Activated T-cell treated with anti-CD3 and anti-CD28 coated beads, Interleukin-2, amount 50 U/mL, for 48 hours (primary cell): Measurements from ENCODE around the gene DTL.

Source experiments
- DNase-seq, 2 experiments: peaks; one replicate each; pipeline ENCODE4 v3.0.0-alpha.2; 2020

Gene DTL

DNA sequence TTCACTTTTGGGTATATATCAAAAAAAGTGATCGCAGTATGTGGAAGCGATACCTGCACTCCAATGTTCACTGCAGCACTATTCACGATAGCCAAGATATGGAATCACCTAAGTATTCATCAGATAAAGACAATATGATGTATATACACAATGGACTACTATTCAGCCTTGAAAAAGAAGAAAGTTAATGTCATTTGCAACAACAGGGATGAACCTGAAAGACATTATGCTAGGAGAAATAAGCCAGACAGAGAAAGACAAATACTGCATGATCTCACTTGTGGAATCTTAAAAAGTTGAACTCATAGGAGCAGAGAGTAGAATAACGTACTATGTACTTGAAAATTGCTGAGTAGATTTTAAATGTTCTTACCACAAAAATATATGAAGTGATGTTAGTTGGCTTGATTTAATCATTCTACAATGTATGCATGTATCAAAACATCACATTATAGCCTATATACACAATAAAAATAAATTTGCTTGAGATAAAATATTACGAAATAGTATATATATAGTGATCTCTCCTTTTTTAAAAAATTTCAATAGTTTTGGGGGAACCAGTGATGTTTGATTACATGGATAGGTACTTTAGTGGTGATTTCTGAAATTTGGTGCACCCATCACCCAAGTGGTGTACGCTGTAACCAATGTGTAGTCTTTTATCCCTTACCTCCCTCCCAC lies 56.0 kb downstream of the DTL start:
- no peak for DNase-seq

DNA sequence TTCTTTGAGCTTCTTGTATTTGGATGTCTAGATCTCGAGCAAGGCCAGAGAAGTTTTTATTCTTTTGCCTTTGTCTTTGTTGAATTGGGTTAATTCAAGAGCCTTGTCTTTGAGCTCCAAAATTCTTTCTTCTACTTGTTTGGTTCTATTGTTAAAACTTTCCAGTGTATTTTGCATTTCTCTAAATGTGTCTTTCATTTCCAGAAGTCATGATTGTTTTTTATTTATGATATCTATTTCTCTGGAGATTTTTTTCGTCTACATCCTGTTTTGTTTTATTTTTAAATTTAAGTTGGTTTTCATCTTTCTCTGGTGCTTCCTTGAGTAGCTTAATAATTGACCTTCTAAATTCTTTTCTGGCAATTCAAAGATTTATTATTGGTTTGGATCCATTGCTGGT lies 61.8 kb downstream of the DTL start:
- DNase-seq, result no peak

DNA sequence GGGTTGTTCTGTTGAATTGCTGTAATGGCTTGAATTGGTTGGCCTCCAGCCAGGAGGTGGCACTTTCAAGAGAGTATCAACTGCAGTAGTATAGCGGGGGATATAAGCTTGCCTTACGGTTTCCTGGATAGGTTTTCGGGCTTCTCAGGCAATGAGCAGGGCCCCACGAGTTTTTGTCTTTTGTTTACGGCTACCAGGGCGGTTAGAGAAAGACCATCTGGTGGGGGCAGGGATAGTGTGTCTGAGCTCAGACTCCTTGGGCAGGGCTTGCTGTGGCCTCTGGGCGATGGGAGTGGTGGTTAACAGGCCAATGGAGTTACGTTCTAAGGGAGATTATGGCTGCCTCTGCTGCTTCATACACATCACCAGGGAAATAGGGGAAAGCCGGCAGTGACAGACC lies 62.8 kb downstream of the DTL start:
- no peak for DNase-seq

DNA sequence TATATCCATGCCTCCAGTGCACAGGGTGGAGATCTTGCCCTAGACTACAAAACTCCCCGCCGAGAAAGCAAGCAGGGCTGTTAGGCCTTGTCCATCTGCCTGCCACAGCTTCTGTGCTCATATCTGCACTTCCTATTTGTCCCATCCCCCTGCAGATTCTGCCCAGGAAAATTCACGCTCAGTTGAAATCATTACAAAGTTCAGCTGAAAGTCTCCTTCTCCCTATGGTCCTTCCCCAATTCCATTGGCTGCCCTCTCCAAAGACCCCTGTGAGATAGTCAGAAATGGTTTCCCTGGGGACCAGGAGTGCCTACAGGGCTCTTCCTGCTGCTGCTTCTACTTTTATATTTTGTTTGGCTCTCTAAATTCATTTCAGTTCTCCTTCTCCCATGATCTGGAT lies 63.2 kb downstream of the DTL start:
- DNase-seq, result no peak

DNA sequence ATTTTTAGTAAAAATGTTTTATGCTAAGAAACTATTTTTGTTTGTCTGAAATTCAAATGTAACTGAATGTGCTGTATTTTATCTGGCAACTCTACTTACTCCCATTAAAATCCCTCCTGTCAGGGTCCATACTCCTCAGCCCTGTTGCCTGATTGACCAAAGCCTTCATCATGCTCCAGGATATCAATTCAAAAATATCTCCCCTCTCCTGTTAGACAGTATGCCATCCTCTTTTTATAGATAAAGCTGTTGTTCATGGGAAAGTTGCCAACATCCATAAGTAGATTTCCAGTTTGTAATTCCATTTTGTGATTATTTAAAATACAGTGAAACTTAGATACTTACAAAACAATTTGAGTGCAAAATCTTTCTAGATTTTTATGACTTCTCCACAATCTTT lies 65.7 kb downstream of the DTL start:
- no peak for DNase-seq

DNA sequence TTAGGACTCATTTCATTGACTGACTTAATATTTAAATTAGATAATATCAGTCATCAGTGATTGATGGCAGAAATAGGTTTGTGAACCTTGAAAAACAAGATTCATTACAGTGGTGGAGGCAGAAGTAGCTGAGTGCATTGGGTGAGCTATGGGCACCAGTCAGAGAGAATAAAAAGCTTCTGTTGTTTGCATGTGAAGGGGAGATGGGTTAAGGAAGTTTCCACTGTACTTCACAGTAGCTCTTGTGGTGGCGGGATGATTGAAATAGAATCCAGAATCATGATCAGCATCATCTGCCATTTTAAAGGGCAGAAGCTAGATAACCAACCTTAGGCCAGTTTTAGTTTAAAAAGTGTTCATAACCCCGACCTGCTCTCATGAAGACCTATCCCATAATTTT lies 66.2 kb downstream of the DTL start:
- DNase-seq, result no peak

DNA sequence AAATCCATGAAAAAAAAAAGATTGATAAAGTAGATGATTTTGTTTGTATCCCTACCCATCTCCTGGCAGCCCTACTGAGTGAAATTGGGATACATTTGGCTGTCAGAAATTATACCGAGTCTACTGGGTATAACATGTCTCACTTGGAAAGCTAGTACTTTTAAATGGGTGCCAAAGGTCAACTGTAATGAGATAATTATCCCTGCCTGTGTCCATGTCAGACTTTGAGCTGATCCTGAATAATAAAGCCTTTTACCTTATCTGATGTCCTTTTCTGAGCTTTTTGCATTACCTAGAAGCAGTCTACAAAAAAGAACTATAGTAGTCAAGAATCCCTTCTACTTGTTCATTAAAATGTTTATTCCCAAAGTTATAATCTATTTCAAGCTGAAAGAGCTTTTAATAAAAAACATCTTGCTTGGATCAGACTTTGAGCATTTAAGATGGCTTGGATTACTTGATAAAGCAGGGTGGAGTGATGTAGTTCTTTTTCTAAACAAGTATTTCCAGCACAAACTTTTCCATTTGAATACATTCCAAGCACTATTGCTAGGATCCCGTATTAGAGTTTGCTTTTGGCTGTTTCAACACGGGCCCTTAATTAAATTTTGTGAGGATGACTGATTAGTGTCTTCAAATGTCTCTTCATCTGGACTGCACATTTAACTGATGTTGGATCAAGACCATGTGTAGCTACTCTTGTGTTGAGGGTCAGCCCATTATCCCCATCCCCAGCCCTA lies 69.2 kb downstream of the DTL start:
- DNase-seq, result no peak

DNA sequence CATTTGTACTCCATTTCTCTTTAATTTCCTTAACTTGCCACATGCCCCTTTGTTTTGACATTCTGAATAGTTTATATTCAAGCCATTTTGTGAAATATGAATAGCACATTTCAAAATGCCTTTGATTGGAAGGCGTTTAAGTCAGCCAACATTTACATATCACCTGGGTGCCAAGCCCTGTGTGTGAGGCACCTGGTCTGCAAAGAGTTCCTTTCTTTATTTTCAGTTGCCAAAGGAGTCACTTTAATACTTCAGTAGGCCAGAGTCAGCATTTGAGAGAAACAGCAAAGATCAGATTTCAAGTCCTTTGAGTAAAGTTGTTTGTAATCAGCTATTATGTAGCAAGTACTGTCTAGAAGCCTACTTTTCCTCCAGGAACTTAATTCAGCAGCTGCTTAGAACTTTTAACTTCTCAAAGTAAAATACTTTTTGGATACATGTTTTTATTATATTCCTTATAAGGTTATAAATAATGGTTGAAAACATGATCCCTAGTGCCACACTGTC lies 70.8 kb downstream of the DTL start:
- DNase-seq, result no peak

DNA sequence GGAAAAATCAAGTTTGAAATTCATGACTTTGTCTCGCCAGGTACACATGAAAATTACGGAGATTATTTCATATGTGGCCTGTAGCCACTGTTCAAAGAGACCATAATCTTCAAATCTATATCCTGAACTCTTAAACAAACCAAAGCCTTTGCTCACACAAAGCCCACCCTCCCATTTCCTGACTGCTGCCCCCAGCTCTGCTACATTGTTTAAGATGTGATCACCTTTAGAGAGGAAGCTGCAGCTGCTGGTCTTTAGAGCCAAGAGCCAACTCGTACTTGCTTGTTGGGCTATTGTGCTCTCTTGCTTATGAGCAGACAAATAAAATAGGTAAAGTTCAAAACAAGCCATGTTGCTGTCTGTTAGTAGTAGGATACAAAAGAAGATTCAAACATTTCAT lies 71.9 kb downstream of the DTL start:
- no peak for DNase-seq

DNA sequence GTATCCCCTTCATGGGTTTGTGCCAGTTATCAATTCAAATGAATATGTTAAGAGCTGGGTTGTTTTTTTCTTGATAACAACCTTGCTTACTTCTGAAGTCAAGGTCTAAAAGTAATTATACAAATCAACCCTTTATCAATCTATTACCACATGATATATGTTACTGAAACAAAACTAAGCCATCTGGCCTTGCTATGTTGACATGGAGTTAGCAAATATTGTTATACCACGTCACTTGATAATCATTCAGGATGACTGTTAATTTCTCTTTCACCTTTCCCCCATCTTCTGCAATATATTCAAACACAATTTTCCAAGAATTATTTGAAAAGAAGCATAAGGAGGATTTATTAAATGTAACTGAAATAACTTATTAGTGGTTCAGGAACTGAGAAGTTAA lies 72.6 kb downstream of the DTL start:
- no peak for DNase-seq

DNA sequence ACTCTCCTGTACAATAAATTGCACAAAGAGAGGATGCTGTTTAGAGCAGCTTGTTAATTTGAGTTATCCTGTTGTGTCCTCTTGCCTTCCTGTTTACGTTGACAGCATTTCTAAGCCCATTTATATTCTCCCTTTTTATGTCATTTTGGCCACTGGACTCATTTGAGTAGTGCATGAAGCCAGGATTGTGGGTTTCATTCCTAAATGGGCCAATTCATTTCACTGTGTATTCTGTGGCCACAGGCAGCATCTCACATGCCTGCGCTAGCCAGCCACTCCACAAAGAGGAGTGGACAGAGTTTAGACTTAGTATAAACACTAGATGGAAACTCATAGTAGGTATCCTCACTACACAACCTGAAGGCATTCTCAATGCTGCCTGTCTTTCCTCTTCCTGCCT lies 73.4 kb downstream of the DTL start:
- no peak for DNase-seq

DNA sequence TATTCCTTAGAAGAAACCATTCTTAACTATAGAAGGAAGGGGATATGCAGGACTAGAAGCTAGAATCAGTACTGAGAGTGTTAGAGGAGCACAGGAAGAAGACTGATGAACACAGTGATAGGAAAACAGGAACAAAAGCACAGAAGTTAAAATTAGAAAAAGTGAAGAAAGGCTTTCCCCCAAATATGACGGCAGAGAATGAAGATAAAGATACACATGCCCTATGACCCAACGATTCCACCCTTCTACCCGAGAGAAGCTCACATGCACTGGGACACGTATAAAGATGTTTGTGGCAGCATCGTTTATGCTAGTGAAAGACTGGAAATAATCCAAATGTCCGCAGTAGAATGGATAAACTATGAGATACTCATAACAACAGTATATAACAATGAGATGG lies 74.2 kb downstream of the DTL start:
- DNase-seq, result no peak

DNA sequence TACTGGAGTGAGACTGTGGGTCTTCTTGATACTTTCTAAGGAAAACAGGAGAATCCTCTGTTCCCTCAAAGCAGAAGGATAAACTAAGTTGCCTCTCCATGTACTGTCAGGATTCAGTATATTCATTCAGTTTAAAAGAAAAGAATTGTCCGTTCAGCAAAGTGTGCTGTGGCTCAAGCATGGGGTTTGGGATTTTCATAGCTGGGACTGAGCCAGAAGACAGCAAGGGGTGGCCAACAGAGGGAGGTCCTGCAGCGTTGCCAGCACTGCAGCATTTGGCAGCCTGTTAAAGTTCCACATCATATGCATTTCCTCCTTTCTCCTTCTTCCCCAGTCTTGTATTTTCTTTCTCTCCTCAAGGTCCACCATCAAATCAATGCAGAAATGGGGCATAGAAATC lies 75.1 kb downstream of the DTL start:
- no peak for DNase-seq

DNA sequence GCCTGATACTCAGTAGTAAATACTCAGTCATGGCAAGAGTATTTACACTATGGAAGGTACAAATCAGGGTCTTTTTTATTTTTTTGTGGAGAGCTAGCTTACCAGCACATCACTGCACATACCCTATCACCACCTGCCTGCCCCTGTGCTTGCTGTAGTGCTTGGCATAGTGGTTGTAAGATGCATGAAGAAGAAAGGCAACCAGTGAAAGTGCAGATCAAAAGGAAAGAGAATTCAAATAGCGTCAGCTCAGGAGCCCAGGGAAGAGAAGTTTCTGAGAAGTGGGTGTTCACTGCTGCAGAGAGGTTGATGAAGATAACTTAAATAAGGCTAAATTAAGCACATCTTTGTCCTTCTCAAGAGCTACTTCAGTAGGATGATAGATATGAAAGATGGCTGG lies 76.0 kb downstream of the DTL start:
- DNase-seq, result no peak

DNA sequence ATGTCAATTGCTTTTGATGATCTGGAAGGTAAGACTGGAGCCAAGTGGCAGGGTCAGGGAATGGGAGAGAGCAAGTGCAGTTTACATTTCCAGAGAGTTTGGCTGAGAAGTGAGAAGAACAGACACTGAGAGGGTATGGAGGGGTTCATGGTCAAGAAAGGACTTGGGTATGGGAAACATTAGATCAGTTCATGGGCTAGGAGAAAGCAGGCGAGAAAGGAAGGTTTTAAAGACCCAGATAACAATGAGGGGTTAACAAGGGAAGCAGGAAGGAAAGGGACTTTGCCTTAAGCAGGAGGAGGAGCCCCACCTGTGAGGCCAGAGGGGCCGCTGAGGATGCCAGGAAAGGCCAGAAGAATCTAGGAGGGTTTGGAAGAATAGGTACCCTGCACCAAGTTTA lies 78.2 kb downstream of the DTL start:
- no peak for DNase-seq

DNA sequence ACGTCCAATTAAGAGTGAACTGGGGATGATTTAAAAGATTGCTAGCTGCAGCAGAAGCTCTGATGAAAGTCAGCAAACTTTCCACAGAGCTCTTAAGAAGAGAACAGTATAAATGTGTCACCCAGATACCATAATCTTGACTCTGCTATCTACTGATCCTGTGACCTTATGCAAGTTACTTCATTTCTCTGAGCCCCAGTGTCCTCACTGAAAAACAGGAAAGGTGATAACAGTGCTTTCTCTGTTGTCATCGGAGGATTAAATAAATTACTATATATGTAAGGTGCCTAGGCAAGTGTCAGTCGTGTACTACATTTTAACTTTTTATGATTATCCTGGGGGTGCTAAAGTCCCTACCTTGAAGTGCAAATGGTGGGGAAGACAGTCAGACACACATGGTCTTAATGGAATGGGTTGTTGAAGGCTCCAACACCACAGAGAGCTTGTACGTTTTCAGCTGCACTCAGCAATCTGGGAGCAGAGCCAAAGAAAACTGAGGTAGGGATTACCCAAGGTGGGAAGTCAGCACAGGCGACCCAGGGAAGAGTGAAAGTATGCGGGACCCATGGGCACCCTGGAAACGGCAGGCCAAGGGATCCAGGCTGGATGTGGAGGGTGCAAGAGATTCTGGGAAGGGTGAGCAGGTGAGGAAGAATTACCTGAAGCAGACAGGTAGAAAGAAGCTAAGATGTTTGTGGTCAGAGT lies 82.8 kb downstream of the DTL start:
- DNase-seq, result no peak

DNA sequence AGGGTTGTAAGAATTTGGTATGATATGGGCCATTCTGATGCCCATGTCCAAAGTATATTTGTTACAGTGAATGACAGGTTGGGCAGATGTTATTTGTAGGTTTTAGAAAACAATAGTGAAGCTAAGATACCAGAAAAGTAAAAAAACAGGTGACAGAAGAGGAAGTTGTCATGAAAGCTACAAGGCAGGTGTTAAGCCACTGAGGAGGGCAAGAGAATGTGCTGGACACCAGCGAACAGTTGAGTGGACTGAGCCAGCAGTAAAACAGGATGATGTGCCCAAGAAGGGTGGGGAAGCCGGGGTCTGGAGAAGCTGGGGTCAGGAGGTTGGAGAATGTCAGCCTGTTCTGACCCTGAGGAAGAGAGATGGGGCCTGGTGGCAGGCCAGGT lies 83.3 kb downstream of the DTL start:
- DNase-seq, result no peak

DNA sequence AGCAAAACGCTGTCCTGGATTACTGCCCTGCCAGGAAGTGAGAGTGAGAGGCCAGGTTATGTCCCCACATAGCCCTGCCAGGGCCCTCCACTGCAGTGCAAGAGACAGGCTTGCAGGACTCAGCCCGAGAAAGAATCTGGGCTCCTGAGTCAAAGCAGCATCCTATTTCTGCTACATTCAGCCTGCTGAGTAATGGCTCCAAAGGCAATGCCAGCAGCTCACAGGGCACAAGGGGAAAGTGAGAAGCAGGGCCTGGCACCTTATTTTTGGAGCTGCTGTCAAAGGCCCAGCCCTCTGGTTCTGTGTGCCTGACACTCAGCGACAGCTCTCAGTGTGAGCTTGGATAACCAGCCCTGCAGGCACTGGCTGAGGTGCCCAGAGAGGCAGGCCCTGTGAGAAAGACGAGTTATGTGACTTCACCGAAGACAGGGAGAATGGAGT lies 83.9 kb downstream of the DTL start:
- DNase-seq, result no peak

DNA sequence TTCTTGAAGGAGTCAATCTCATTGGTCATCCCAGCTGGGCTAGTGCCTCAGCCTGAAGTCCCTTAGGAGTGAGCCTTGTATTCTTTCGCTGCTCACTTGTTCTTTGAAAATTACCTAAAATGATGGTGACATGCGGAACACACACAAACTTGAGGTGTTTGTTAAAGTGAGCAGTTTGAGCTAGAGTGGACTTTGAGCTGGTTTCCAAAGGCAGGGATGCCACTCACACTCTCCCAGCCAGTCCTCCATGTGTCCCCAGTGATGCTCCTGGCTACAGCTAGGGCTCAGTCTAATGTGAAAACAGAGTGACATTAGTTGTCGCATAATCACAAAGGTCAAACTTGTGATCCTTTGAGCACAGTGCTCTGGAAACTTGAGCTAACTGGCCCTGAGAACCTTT lies 84.3 kb downstream of the DTL start:
- no peak for DNase-seq

DNA sequence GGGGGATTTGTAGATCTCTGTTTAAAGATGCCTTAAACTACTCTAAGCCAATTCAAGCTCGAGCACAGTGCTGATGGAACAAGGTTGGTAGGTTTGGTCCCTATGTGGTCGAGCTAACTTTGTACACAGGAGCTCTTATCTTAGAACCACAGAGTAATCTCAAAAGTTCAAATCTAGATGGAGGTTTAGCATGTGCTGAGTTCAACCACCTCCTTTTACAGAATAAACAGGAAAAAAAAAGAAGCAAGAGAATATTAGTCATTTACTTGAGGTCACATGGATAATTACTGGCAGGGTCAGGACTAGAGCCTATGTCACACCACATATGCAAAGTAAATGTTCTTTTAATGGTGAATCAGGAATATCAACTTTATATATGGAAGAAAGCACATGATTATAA lies 86.2 kb downstream of the DTL start:
- no peak for DNase-seq

DNA sequence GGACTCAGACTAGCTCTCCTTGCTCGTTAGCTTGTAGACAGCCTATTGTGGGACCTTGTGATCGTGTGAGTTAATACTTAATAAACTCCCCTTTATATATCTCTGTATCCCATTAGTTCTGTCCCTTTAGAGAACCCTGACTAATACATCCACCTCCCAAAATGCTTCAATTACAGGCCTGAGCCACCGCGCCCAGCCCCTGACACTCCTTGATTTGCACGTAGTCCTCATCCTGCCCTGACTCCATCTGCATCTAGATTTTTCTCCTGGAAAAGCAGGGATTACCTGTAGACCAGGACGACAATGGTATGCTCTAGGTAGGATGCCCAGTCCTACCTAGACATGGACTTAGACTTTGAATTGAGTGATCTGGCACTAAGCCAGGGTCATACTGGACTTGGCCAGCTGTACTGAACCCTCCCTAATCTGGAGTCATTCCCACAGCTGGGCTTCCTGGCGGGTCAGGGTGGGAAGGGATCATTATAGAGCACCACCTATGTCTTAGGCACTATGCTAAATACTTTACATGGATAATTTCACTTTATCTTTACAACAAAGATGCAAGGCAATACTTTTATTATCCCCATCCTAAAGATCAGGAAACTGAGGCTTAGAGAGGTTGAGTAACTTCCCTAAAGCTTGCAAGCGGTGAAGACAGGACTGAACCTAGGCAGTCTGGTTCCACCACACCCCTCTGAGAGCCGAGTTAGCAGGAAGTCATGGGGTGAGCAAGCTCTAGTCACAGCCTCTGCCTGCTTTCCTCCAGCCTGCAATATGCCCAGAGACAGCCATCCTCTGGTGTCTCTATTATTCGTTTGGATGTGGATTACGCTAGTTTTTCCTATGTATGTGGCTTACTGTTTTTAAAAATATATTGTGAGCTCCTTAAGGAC lies 89.4 kb downstream of the DTL start:
- DNase-seq, result no peak

DNA sequence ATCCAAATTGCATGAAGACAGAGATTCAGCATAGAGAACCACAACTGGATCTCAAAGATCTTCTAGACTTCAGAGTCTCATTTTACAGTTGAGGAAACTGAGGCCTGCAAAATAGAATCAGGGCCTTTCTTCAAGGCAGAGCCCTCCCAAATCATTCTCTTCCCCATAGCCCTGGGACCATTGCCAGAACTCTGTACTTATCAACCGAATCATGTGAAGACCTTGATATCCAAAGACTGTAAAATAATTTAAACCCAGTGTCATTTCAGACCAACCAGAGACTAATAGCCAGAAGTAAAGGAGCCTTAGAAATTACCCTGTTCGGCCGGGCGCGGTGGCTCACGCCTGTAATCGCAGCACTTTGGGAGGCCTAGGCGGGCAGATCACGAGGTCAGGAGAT lies 90.1 kb downstream of the DTL start:
- no peak for DNase-seq

DNA sequence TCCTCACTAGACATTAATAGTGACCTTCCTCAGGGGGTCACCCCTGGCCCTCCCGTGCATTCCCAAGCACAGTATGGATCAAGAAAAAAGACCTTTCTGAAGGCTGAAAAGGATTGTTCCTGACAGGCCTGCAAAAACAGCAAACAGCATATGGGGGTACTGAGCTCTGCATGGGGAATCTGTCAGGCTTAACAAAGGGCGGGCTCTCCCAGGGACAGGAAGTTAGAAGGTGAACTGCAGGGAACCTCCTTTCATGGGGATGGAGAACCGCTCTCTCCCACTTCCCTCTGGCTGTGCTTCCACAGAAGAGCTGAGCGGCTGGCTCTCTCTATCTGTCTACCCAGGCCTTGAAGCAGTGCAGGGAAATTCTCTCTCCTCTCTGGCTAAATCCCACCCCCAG lies 91.7 kb downstream of the DTL start:
- no peak for DNase-seq
